ENCODE measurements around the gene RPL15. TPM values are rescaled to one million over a fixed set of nuclear protein-coding genes. Genes with fewer than 3 reads are reported as not detected.

The RPL15 gene
- total and polyA plus RNA-seq, 2 of the 8 experiments (the other 6 are each of a cell fraction or from before 2014, with no cell fraction given): 2,819 to 6,473 TPM

GRCh38 chr3:23926736-23927135, 9.8 kb downstream of the RPL15 start:
- ChIA-PET POLR2A (ENCODE audit: partially characterized antibody) (interaction anchor here (0.7 to 19.1 kb wide), 4 partner anchors 6 to 28 kb away, joined by 3 to 363 read pairs (median 8); partner anchors contain the start of genes NKIRAS1 and RPL15), CTCF (ENCODE audit: partially characterized antibody) (interaction anchor here (0.6 to 3.1 kb wide), 4 partner anchors 9 to 55 kb away, joined by 3 to 21 read pairs (median 4); partner anchors contain the start of genes NKIRAS1 and RPL15)
- FAIRE-seq: no peak
- no peak overlapping the region for H3K23ac ChIP-seq (ENCODE audit: insufficient read length)
- H2BK15ac ChIP-seq (ENCODE audit: low read length): no peak overlapping the region
- no peaks in the 10 kb centered on the region for H3K9me3 ChIP-seq (ENCODE audit: insufficient read depth in 2 of 2, low read depth in 1 of 2, low read length in 1 of 2)
- no peak overlapping the region for H2AK5ac ChIP-seq (ENCODE audit: low read depth, low read length)
- H3K9ac ChIP-seq (replicated peaks in 1 of 4; ENCODE audit: extremely low read depth in 1 of 4, low read depth in 3 of 4, low read length in 3 of 4): no peak overlapping the region
- H2BK12ac ChIP-seq (ENCODE audit: low read depth, low read length): no peak overlapping the region
- no peak overlapping the region for H3K4me2 ChIP-seq (ENCODE audit: insufficient read depth in 1 of 2, low read depth in 2 of 2, low read length in 2 of 2)
- H4K8ac ChIP-seq (ENCODE audit: extremely low read depth, insufficient read depth, low read length): no peak overlapping the region
- H3K4me1 ChIP-seq (replicated peaks in 1 of 4; ENCODE audit: control insufficient read depth in 3 of 4, insufficient read depth in 4 of 4, low read length in 3 of 4): peaks cover 0 to 2% (median 0%) of the 10 kb centered on the region in 4 experiments; a peak in 1 of 7 replicates
- no peaks in the 10 kb centered on the region for H3K79me1 ChIP-seq (ENCODE audit: low read depth, low read length)
- H3K27ac ChIP-seq (ENCODE audit: low read depth, low read length): no peak overlapping the region
- DNase-seq (ENCODE audit: low read depth in 1 of 2, low spot score in 2 of 2): no peak
- TF ChIP-seq RAD21 (IDR thresholded peaks at IDR 0.05 in 1 of 2, conservative IDR thresholded peaks at IDR 0.05 in 1 of 2; ENCODE audit: low read depth in 2 of 2, low read length in 2 of 2): peak; percentile 48 to 59
- no peak for TF ChIP-seq SP2 (IDR thresholded peaks at IDR 0.05; ENCODE audit: low read length)
- TF ChIP-seq, protein P1, sequence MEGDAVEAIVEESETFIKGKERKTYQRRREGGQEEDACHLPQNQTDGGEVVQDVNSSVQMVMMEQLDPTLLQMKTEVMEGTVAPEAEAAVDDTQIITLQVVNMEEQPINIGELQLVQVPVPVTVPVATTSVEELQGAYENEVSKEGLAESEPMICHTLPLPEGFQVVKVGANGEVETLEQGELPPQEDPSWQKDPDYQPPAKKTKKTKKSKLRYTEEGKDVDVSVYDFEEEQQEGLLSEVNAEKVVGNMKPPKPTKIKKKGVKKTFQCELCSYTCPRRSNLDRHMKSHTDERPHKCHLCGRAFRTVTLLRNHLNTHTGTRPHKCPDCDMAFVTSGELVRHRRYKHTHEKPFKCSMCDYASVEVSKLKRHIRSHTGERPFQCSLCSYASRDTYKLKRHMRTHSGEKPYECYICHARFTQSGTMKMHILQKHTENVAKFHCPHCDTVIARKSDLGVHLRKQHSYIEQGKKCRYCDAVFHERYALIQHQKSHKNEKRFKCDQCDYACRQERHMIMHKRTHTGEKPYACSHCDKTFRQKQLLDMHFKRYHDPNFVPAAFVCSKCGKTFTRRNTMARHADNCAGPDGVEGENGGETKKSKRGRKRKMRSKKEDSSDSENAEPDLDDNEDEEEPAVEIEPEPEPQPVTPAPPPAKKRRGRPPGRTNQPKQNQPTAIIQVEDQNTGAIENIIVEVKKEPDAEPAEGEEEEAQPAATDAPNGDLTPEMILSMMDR (IDR thresholded peaks at IDR 0.05; ENCODE audit: control extremely low read depth in 1 of 3, insufficient read depth in 1 of 3, low read depth in 1 of 3, low read length in 3 of 3): peak in 2 of 3 experiments; percentile 3 to 24; a peak in 2 of 4 replicates
- H3K36me3 ChIP-seq (ENCODE audit: control insufficient read depth in 2 of 4, insufficient read depth in 4 of 4, low read length in 3 of 4): no peaks in the 10 kb centered on the region
- H2BK120ac ChIP-seq (replicated peaks; ENCODE audit: low read depth, low read length): no peak overlapping the region
- no peak overlapping the region for H2BK5ac ChIP-seq (ENCODE audit: low read depth, low read length)
- 74% methylated on average over 3 of the region's 3 CpGs; no CpG with 5 or more reads in 1 of the 2 experiments for WGBS, 2 experiments (ENCODE audit: extremely low coverage in 1 of 2, insufficient coverage in 1 of 2, insufficient read length in 1 of 2, insufficient replicate concordance in 2 of 2, low coverage in 1 of 2, low lambda C conversion rate in 2 of 2, missing lambda C conversion rate in 1 of 2)
- no peak overlapping the region for H3K18ac ChIP-seq (ENCODE audit: extremely low read depth, low read length)
- H3K27me3 ChIP-seq (replicated peaks in 1 of 4; ENCODE audit: control insufficient read depth in 3 of 4, extremely low read depth in 1 of 4, insufficient read depth in 3 of 4, low read length in 3 of 4): no peaks in the 10 kb centered on the region
- H3K23me2 ChIP-seq (ENCODE audit: low read depth, low read length): no peaks in the 10 kb centered on the region; the same call in 1 of the 2 replicates
- H3K79me2 ChIP-seq (ENCODE audit: control insufficient read depth in 1 of 2, insufficient read depth in 2 of 2, low read length in 2 of 2): no peaks in the 10 kb centered on the region
- no peak overlapping the region for H4K5ac ChIP-seq (ENCODE audit: insufficient read length, low read depth, low read length)
- no peaks in the 10 kb centered on the region for H4K20me1 ChIP-seq (replicated peaks in 1 of 2; ENCODE audit: control insufficient read depth in 1 of 2, insufficient read depth in 2 of 2, low read length in 2 of 2)
- no peak overlapping the region for H3K56ac ChIP-seq (replicated peaks; ENCODE audit: insufficient read length, low read depth, low read length)
- no peak overlapping the region for H3K4me3 ChIP-seq (ENCODE audit: extremely low read depth in 1 of 4, insufficient read depth in 2 of 4, low read depth in 3 of 4, low read length in 4 of 4)
- H2AFZ ChIP-seq (ENCODE audit: low read length): no peak overlapping the region
- H2BK20ac ChIP-seq (ENCODE audit: low read length): no peak overlapping the region
- no peak overlapping the region for H4K91ac ChIP-seq (replicated peaks; ENCODE audit: insufficient read length, low read length)
- no peak overlapping the region for H3K14ac ChIP-seq (ENCODE audit: insufficient read length)
- H3K4ac ChIP-seq (replicated peaks; ENCODE audit: insufficient read length, low read depth, low read length): no peak overlapping the region

Data from H1 (cell line).